GM18867 (cell line): ENCODE measurements around the gene TCTN1.
"Not testable (repeated sequence)": the region's sequence is repeated elsewhere in the genome, so short reads cannot be mapped to it uniquely, and the experiment has no call there.

ENCODE experiments used
- ATAC-seq: cut with Tn5 transposase; IDR thresholded peaks from one replicate; pipeline ENCODE4 v1.9.1; 2021; ENCODE audit warnings: mild to moderate bottlenecking, moderate library complexity; ENCODE audit not compliant: unreplicated experiment

Gene TCTN1

DNA sequence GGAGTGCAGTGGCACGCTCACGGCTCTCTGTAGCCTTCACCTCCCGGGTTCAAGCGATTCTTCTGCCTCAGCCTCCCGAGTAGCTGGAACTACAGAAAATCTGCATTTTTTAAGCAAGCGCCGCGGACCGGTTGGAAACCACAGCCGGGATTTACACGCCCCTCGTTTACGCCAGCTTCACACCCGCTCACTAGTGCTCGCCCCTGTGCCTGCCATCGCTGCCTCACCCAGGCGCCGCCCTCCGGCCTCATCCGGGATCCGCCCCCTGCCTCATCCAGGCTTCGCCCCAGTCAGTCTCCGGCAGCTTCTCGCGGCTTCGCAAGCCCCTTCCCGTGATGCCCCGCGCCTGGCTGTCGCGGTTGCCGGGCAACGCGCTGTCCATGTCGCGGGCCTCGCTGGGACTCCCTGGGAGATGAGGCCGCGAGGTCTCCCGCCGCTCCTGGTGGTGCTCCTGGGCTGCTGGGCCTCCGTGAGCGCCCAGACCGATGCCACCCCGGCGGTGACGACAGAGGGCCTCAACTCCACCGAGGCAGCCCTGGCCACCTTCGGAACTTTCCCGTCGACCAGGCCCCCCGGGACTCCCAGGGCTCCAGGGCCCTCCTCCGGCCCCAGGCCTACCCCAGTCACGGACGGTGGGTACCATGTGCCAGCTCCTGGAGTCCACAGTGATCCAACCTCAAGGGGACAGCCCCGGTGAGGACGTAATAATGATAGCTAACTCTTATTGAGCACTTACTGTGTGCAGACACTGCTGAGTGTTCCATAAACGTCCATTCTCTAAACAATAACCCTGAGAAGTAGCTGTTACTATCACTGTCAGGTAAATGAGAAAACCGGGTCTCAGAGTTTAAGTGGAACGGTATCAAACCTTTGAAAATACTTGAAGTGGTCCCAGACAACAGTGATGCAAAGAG is at the start of gene TCTN1:
Gene TCTN1, plus strand, starts transcription at position 359 of the 914 bp plus-strand sequence. Its CDS starts 54 bp downstream, at position 413.
- ATAC-seq: peak; percentile 89

DNA sequence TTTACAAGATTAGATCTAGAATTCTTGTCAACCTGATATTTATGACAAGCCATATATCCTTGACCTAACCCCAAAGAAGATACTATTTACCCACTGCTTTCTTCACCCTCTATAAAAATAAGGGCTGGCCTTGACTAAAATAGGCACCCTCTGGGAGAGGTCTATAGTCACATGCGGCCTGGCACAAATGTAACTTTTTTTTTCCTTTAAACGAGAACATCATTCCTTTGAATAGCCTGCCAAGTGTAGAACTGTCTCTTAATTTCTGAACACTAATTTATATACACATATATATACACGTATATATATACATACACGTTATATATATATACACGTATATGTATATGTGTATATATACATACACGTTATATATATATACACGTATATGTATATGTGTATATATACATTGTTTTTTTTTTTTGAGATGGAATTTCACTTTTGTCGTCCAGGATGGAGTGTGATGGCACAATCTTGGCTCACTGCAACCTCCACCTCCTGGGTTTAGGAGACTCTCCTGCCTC is 49.4 kb upstream of the TCTN1 start:
- no peak for ATAC-seq

GRCh38 chr12:110565894-110566871 is 47.7 kb upstream of the TCTN1 start:
- no peak for ATAC-seq

DNA sequence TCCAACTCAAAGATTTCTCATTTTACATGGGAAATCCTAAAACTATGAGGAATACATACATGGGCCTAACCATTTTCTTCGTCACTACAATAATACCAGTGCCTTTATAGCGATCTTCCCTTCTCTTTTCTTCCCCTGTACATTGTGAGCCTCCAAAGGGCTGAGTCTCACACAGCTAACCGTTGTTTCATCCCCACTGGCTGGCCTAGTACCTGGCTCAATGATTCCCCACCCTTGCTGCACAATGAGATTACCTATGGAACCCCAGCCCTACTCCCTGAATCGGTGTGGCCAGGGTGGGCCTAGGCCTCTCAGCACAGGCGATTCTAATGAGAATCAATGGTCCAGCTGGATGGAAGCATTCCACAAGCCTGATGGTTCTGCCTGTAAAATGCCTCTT is 46.9 kb upstream of the TCTN1 start:
- no peak for ATAC-seq

DNA sequence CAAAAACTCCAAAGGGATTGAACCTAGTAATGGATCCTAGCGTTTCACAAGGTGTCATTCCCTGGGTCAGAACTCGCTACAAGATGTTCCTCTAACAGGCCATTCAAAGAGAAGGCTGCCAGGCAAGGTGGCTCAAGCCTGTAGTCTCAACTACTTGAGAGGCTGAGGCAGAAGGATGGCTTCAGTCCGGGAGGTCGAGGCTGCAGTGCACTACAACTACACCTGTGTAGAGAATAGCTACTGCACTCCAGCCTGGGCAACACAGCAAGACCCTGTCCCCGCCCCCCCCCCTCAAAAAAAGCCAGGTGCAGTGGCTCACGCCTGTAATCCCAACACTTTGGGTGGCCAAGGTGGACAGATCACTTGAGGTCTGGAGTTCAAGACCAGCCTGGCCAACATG is 45.2 kb upstream of the TCTN1 start:
- ATAC-seq: no peak

DNA sequence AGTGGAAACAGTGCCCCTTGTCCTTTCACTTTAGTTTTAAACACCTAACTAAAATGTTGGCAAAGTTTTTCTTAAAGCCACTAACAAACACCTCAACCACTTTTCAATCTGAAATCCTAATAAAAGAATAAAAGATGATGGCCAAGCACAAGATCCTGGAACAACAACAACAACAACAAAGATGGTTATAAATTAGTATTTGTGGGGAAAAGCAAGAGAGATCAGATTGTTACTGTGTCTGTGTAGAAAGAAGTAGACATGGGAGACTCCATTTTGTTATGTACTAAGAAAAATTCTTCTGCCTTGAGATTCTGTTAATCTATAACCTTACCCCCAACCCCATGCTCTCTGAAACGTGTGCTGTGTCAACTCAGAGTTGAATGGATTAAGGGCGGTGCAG is 44.1 kb upstream of the TCTN1 start:
- ATAC-seq: not testable (repeated sequence)

GRCh38 chr12:110570798-110571197 is 43.1 kb upstream of the TCTN1 start:
- not testable (repeated sequence) for ATAC-seq

DNA sequence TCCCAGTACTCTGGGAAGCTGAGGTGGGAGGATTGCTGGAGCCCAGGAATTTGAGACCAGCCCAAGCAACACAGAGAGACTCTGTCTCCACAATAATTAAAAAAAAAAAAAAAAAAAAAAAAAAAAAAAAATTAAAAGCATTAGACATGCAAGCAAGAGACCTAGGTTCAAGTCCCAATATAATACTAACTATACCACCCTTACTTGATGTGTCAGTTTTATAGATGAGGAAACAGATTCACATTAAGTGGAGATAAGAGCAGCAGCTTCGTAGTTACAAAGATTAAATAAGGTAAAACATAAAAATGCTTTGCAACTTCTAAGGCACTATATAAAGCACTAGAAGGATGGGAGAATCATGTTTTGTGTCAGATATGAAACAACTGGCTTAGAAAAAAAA is 39.9 kb upstream of the TCTN1 start:
- ATAC-seq: no peak

DNA sequence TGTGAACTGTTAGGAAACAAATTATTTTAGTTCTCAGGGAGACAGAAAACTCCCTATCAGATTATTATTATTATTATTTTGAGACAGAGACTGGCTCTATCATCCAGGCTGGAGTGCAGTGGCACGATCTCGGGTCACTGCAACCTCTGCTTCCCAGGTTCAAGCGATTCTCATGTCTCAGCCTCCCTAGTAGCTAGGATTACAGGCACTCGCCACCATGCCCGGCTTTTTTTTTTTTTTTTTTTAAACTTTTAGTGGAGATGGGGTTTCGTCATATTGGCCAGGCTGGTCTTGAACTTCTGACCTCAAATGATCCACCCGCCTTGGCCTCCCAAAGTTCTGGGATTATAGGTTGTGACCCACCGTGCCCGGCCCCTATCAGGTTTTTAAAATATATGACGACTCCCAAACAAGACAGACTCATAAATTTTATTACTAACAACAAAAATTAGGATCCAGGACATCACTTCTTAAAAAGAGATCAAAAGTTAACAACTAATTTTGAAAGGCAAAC is 39.2 kb upstream of the TCTN1 start:
- ATAC-seq: not testable (repeated sequence)

DNA sequence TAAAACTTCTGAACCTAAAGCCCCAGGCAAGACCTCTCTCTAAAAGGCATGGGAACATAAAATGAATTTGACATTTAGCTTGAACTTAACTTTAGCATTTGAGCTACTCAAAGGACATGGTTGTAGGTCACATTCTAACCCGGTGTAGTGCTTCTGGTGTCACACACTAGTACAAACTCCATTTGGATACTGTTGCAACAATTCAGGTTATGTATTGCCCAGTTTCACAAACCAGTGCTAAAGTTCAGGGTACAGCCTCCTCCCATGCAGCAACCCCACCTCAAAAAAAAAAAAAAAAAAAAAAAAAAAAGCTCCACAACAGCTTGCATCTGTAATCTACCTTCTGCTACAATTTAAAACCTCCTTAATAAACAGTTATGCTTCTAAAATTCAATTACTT is 38.6 kb upstream of the TCTN1 start:
- no peak for ATAC-seq

GRCh38 chr12:110576504-110576903 is 37.4 kb upstream of the TCTN1 start:
- ATAC-seq: no peak

DNA sequence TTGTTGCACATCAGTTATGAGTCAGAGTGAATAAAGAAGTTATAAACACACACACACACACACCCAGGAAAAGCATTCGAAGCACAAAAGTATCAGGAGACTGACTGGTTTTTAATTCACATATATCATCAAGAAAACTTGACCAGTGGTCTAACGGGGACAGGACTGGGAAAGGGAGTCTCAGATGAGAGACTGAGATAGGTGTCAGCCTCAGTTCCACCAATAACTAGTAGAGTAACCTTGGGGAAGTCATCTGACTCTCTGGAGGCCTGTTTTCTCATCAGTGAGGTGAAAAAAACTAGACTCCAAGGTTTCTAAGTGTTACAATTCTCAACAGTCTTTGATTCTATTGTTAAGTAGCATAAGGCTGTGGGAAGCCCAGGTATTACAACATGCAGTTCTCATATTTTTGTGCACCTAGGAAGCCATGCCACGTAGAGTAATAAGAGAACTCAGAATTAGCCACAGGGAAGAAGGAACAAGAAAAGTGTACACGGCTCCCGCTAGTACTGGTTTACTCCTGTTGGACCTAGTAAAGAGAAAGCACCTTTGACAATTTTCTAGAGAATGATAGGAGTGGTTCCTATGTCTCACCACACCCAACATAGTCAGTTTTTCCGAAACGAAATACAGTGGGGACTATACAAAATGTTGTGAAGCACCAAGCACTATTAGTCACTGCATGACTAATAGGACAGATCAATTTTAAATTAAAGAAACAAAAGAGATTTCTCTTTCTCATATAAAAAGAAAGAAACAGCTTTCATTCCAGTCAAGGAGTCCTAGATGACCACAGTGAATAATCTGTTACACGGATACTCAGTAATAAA is 35.9 kb upstream of the TCTN1 start:
- ATAC-seq: peak; percentile 31

- no peak for ATAC-seq
Observed at GRCh38 chr12:110578694-110579534, 35.0 kb upstream of the TCTN1 start.

DNA sequence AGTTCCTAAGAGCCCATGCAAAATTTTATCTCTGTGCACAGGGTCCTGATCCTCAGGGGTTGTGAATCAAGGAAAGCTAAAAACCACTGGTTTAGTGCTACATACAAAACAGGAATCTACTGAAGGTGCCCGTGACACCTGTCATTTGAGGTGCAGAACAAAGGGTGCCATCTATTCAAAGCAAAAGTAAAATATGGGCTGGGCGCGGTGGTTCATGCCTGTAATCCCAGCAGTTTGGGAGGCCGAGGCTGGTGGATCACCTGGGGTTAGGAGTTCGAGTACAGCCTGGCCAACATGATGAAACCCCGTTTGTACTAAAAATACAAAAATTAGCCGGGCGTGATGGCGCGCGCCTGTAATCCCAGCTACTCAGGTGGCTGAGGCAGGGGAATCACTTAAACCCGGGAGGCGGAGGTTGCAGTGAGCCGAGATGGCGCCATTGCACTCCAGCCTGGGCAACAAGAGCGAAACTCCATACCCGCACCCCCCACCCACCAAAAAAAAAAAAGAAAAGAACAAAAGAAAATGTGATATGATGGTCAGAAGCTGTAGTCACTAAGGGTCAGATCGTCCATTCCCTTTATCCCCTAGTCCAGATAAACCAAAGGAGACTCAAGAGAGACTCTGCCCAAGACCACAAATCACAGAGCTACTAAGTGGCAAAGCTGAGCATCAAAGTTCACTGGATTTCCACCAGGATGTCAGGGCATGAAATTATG is 34.2 kb upstream of the TCTN1 start:
- ATAC-seq: no peak

DNA sequence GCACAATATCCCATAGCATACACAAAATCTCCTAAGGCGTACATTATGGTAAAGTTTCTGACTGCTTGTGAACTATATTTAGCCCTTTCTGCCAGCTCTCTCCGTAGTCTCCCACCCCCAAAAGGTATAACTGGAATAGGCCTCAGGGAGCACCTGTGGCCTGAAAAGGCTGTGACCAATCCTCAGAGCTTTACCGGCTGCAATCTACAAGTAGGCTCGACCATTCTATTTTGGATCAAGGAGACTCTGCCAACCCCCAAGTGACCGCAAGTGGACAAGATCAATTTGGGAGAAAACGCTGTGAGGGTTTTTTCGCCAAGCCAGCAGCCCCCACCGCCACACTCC is 32.0 kb upstream of the TCTN1 start:
- ATAC-seq: no peak

- peak; percentile 35 for ATAC-seq
Observed at GRCh38 chr12:110582276-110583136, 31.4 kb upstream of the TCTN1 start.

- peak; percentile 85 for ATAC-seq
Observed at GRCh38 chr12:110583137-110584059, 30.5 kb upstream of the TCTN1 start, which contains the start of gene PPTC7. Gene PPTC7 (minus strand): TSS chr12:110583318. CDS start chr12:110583031, 287 bp downstream.
